ENCODE data around the gene VTA1.

VTA1 gene

DNA sequence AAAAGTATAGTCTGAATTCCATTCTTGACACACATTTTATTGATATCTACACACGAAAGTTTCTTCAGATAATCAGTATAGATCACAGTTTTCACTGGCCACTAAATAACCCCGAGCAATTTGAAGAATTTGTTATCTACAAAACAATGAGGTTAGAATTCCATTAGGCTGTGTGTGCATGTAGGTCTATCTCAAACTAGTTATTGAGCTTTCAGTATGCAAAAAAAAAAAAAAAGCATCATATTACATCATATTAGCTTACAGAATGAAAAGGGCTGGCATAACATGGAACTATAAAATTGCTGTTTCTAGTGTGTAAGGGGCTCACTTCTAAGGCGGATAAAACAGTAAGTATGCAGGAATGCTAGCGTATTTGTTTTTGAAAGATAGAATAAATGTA is 95.2 kb downstream of the VTA1 start:
- TF ChIP-seq, protein P1, sequence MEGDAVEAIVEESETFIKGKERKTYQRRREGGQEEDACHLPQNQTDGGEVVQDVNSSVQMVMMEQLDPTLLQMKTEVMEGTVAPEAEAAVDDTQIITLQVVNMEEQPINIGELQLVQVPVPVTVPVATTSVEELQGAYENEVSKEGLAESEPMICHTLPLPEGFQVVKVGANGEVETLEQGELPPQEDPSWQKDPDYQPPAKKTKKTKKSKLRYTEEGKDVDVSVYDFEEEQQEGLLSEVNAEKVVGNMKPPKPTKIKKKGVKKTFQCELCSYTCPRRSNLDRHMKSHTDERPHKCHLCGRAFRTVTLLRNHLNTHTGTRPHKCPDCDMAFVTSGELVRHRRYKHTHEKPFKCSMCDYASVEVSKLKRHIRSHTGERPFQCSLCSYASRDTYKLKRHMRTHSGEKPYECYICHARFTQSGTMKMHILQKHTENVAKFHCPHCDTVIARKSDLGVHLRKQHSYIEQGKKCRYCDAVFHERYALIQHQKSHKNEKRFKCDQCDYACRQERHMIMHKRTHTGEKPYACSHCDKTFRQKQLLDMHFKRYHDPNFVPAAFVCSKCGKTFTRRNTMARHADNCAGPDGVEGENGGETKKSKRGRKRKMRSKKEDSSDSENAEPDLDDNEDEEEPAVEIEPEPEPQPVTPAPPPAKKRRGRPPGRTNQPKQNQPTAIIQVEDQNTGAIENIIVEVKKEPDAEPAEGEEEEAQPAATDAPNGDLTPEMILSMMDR (IDR thresholded peaks at IDR 0.05; ENCODE audit: control insufficient read depth, extremely low read depth, insufficient read depth): no peak
- DNase-seq (ENCODE audit: low read depth): no peak

DNA sequence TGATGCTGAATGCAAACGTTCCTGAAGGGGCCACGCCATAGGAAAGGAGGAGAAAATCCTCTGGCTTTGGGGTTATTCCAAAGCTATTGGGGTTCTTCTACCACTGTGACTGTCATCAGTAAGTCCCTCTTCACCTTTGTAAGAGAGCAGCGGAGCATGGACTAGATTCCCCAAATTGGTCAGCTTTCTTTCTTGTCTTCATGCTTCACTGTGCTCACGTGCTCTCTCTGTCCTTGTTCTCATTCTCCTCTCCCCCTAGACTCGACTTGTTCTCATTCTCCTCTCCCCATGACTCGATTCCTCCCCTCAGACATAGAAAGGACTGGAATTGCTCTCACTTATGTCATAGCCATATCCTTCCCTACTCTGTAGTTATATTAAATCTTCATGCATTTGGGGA is 99.9 kb downstream of the VTA1 start:
- no peak overlapping the region for H3K4me3 ChIP-seq (ENCODE audit: low read depth, low read length)
- DNase-seq (ENCODE audit: low read depth): no peak
- TF ChIP-seq, protein P1 (IDR thresholded peaks at IDR 0.05; ENCODE audit: control insufficient read depth, extremely low read depth, insufficient read depth): no peak

More for the DNA sequence above, 95.2 kb downstream of the VTA1 start:
- no peak overlapping the region for H3K4me3 ChIP-seq (ENCODE audit: low read depth, low read length)

DNA sequence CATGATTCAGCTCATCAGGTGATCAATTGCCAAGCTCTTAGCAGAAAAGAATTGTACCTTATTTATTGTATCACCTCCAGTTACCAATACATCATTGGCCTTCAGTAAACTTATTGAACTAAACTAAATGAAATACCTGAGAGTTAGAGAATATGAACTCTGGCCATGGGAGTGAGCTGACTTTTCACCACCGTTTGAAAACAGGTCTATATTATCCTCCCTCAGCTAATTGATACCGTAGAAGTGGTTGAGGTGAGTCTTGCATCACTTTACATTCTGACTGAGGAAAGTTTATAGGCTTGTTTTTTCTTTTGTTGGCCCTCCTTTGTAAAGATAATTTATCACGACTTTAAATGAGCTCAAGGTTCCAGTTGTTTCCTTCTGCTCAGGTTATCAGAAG is 102.2 kb downstream of the VTA1 start:
- H3K4me3 ChIP-seq (ENCODE audit: low read depth, low read length): no peak overlapping the region
- DNase-seq (ENCODE audit: low read depth): no peak
- TF ChIP-seq, protein P1 (IDR thresholded peaks at IDR 0.05; ENCODE audit: control insufficient read depth, extremely low read depth, insufficient read depth): no peak

DNA sequence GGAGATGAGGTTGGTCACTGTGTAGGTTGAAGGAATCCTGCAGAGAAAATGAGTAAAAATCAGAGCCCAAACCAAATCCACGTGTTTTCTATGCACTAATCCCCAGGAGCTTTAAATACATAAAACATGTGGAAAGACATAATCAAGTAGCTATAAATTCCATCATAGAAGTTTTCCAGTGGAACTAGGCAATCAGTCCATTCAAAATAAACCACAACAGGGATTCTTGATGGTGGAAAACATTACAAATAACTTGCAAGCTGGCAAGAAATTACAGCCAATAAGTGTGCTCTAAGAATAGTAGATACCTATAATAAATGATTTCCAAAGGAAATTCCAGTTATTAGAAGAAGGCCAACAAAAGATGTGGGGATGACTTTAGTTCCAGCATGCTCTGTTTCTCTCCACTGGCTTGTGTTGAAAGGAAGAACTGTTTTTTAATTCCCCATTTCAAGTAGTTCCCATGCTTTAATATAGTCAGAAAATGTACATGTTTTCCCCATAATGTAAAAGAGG is 104.9 kb downstream of the VTA1 start:
- DNase-seq (ENCODE audit: low read depth): no peak
- TF ChIP-seq, protein P1 (IDR thresholded peaks at IDR 0.05; ENCODE audit: control insufficient read depth, extremely low read depth, insufficient read depth): no peak
- H3K4me3 ChIP-seq (ENCODE audit: low read depth, low read length): no peak overlapping the region

DNA sequence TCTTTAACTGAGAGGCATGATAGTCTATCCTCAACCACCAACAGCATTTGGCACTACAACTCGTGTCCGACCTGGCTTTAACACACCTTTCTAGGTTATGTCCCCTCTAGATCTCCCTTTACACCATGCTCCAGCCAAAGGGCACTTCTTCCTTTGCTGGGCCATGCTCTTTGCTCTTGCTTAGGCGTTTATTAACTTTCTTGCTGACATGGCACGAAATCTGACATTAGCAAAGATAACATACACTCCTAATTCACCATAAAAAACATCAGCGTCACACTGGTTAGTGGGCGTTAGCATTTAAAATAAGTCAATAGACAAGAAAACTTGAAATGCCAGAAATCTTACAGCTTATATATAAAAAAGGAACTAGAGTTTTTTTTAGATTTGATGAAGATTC is 107.5 kb downstream of the VTA1 start:
- TF ChIP-seq, protein P1 (IDR thresholded peaks at IDR 0.05; ENCODE audit: control insufficient read depth, extremely low read depth, insufficient read depth): no peak

DNA sequence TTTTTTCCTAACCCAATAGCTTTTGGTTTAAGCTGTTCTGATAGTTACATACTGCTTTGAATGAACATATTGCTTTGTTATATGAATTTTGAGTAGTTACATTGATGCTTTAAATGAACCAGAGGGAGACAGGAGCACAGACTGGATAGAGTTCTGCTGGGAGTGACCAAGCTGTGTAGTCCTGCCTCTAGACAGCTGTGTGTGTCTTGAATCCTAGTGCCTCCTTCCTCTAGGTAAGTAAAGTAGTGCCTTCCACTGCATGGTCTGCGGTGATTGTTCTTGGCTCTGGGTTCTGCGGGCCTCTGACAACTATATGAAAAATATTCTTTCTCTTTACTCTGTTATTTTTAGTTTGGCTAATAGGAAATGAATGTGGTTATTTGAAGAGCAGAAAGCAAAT is 108.7 kb downstream of the VTA1 start:
- DNase-seq (ENCODE audit: low read depth): no peak
- no peak overlapping the region for H3K4me3 ChIP-seq (ENCODE audit: low read depth, low read length)
- TF ChIP-seq, protein P1 (IDR thresholded peaks at IDR 0.05; ENCODE audit: control insufficient read depth, extremely low read depth, insufficient read depth): no peak

More for the DNA sequence above, 107.5 kb downstream of the VTA1 start:
- no peak for DNase-seq (ENCODE audit: low read depth)
- no peak overlapping the region for H3K4me3 ChIP-seq (ENCODE audit: low read depth, low read length)

DNA sequence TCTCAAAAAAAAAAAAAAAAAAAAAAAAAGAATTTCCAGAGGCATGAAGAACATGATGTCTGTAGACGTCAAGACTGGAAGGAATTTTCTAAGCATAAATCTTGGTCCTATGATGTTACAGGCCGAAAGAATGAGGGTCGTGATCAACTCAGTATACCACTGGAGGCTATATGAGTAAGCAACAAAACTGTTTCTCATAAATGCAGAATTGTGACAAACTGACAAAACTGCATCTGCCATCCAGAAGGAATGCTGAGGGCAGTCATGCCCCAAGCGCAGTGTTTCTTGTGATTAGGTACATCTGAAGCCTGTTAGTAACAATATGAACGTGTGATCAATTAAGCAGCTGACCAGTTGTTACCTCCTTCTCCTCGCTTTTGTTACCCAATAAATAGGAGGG is 111.2 kb downstream of the VTA1 start:
- DNase-seq (ENCODE audit: low read depth): no peak
- no peak overlapping the region for H3K4me3 ChIP-seq (ENCODE audit: low read depth, low read length)
- TF ChIP-seq, protein P1 (IDR thresholded peaks at IDR 0.05; ENCODE audit: control insufficient read depth, extremely low read depth, insufficient read depth): no peak
